HL-60 (cell line): ENCODE measurements around the gene FLOT1.

Source experiments
- DNase-seq, 2 experiments: peaks; one replicate each; pipeline ENCODE4 v3.0.0-alpha.2; 2010 to 2020; ENCODE audit warnings: low read depth in 1 of 2, low spot score in 1 of 2
- H3K27ac ChIP-seq: fragments of 250-450 bp; sonication (Bioruptor Pico); replicated peaks from 2 replicates; pipeline ENCODE4 v1.5.1; 2020; ENCODE audit warnings: mild to moderate bottlenecking, moderate library complexity
- H3K27me3 ChIP-seq: fragments of 250-450 bp; sonication (Bioruptor Pico); 2 replicates; pipeline ENCODE4 v1.5.1; 2021; ENCODE audit warnings: mild to moderate bottlenecking, moderate library complexity; ENCODE audit not compliant: insufficient read depth, poor library complexity, severe bottlenecking
- H3K4me3 ChIP-seq: replicated peaks from 2 replicates; pipeline ENCODE4 v1.5.1; 2011; ENCODE audit warnings: mild to moderate bottlenecking, control low read depth, low read length; ENCODE audit not compliant: insufficient read depth
- GABPA ChIP-seq: IDR thresholded peaks from 2 replicates; pipeline ENCODE4 v1.6.1; 2012; ENCODE audit warnings: low read depth
- POLR2AphosphoS5 ChIP-seq: IDR thresholded peaks from 2 replicates; pipeline ENCODE4 v1.6.1; 2012; ENCODE audit warnings: low read depth
- SPI1 ChIP-seq: IDR thresholded peaks from 2 replicates; pipeline ENCODE4 v1.6.1; 2012; ENCODE audit warnings: low read depth, mild to moderate bottlenecking, borderline replicate concordance
- TF ChIP-seq, protein P1 (sequence below): IDR thresholded peaks from 2 replicates; pipeline ENCODE4 v1.6.1; 2012; ENCODE audit warnings: low read depth; ENCODE audit not compliant: insufficient replicate concordance
- TF ChIP-seq, protein P2 (sequence below): IDR thresholded peaks from one replicate; pipeline ENCODE4 v1.5.1; 2011; ENCODE audit warnings: low read length, control low read depth, inconsistent platforms; ENCODE audit not compliant: insufficient read depth

The FLOT1 gene

GRCh38 chr6:30777155-30777485 lies 34.6 kb upstream of the FLOT1 start:
- no peak overlapping the region for H3K27ac ChIP-seq
- H3K27me3 ChIP-seq = no peaks in the 10 kb centered on the region
- no peak for TF ChIP-seq SPI1
- TF ChIP-seq, protein P1, sequence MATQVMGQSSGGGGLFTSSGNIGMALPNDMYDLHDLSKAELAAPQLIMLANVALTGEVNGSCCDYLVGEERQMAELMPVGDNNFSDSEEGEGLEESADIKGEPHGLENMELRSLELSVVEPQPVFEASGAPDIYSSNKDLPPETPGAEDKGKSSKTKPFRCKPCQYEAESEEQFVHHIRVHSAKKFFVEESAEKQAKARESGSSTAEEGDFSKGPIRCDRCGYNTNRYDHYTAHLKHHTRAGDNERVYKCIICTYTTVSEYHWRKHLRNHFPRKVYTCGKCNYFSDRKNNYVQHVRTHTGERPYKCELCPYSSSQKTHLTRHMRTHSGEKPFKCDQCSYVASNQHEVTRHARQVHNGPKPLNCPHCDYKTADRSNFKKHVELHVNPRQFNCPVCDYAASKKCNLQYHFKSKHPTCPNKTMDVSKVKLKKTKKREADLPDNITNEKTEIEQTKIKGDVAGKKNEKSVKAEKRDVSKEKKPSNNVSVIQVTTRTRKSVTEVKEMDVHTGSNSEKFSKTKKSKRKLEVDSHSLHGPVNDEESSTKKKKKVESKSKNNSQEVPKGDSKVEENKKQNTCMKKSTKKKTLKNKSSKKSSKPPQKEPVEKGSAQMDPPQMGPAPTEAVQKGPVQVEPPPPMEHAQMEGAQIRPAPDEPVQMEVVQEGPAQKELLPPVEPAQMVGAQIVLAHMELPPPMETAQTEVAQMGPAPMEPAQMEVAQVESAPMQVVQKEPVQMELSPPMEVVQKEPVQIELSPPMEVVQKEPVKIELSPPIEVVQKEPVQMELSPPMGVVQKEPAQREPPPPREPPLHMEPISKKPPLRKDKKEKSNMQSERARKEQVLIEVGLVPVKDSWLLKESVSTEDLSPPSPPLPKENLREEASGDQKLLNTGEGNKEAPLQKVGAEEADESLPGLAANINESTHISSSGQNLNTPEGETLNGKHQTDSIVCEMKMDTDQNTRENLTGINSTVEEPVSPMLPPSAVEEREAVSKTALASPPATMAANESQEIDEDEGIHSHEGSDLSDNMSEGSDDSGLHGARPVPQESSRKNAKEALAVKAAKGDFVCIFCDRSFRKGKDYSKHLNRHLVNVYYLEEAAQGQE = no peak
- TF ChIP-seq POLR2AphosphoS5 = no peak
- TF ChIP-seq, protein P2, sequence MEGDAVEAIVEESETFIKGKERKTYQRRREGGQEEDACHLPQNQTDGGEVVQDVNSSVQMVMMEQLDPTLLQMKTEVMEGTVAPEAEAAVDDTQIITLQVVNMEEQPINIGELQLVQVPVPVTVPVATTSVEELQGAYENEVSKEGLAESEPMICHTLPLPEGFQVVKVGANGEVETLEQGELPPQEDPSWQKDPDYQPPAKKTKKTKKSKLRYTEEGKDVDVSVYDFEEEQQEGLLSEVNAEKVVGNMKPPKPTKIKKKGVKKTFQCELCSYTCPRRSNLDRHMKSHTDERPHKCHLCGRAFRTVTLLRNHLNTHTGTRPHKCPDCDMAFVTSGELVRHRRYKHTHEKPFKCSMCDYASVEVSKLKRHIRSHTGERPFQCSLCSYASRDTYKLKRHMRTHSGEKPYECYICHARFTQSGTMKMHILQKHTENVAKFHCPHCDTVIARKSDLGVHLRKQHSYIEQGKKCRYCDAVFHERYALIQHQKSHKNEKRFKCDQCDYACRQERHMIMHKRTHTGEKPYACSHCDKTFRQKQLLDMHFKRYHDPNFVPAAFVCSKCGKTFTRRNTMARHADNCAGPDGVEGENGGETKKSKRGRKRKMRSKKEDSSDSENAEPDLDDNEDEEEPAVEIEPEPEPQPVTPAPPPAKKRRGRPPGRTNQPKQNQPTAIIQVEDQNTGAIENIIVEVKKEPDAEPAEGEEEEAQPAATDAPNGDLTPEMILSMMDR = no peak
- TF ChIP-seq GABPA = no peak
- no peak for DNase-seq
- no peak overlapping the region for H3K4me3 ChIP-seq

- Histone ChIP-seq H3K4me3 (no peak overlapping the region), H3K27ac (no peak overlapping the region), H3K27me3 (no peaks in the 10 kb centered on the region)
- TF ChIP-seq POLR2AphosphoS5 = no peak
- peak; percentile 35; the same call in 1 of the 2 replicates for TF ChIP-seq SPI1
- no peak for DNase-seq
Measured at GRCh38 chr6:30776390-30777154, 34.1 kb upstream of the FLOT1 start.

GRCh38 chr6:30775104-30775503 lies 32.6 kb upstream of the FLOT1 start:
- TF ChIP-seq, protein P1 = no peak
- TF ChIP-seq, protein P2 = no peak
- no peak for TF ChIP-seq SPI1
- no peak for TF ChIP-seq POLR2AphosphoS5
- no peak for TF ChIP-seq GABPA
- no peak for DNase-seq
- no peak overlapping the region for H3K27ac ChIP-seq
- H3K27me3 ChIP-seq = no peaks in the 10 kb centered on the region
- H3K4me3 ChIP-seq = no peak overlapping the region

DNA sequence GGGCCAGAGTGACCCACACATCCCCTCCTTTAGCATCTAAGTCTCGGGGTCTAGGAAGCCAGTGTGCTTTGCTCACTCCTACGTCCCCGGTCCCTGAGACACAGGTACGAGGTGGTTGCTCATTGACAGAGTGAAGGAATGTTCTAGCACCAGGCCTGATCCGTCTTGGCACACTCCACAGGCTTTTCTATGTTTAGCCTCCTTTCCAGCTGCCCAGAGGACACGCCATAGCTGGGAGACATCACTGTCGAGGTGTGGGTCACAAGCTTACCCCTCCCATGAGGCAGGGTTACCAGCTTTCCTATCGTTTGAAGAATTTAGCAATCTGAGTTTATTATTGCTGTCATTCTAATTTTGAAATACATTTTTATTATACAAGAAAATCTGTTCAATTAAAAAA lies 32.2 kb upstream of the FLOT1 start:
- H3K27me3 ChIP-seq = no peaks in the 10 kb centered on the region
- no peak overlapping the region for H3K4me3 ChIP-seq
- H3K27ac ChIP-seq = no peak overlapping the region
- no peak for TF ChIP-seq POLR2AphosphoS5
- TF ChIP-seq, protein P1 = no peak
- TF ChIP-seq GABPA = no peak
- no peak for TF ChIP-seq SPI1
- TF ChIP-seq, protein P2 = no peak
- DNase-seq = no peak
